HepG2 (cell line): ENCODE measurements around the gene CALML5. TPM values are rescaled to one million over a fixed set of nuclear protein-coding genes. Genes with fewer than 3 reads are reported as not detected.

Experiments used
- ATF1 ChIP-seq: IDR thresholded peaks from 2 replicates; pipeline ENCODE4 v1.6.1; 2016; ENCODE audit warnings: mild to moderate bottlenecking, control low read depth
- CCDC6 ChIP-seq: sonication (generic); formaldehyde crosslinking; IDR thresholded peaks from 2 replicates; pipeline ENCODE4 v1.8.1; 2022; ENCODE audit warnings: mild to moderate bottlenecking, missing genetic modification reagents, moderate library complexity
- CREB3 ChIP-seq: sonication (generic); formaldehyde crosslinking; IDR thresholded peaks from 2 replicates; pipeline ENCODE4 v1.5.0; 2020; ENCODE audit warnings: missing genetic modification reagents
- FOXA3 ChIP-seq: IDR thresholded peaks from 2 replicates; pipeline ENCODE4 v1.6.1; 2016; ENCODE audit warnings: missing genetic modification reagents, missing compliant biosample characterization
- FOXP1 ChIP-seq, 2 experiments: fragments of 450-650 bp in 1 of 2; IDR thresholded peaks; 2 replicates each; pipeline ENCODE4 v1.6.1; 2017 to 2018; ENCODE audit warnings: antibody characterized with exemption in 1 of 2
- HMG20A ChIP-seq: IDR thresholded peaks from 2 replicates; pipeline ENCODE4 v1.6.1; 2016; ENCODE audit warnings: borderline replicate concordance
- HNF1A ChIP-seq, 2 experiments: sonication (generic) in 1 of 2; formaldehyde crosslinking in 1 of 2; IDR thresholded peaks; 2 replicates each; pipeline versions ENCODE4 v1.4.0 to v1.6.1; 2016 to 2020; ENCODE audit warnings: borderline replicate concordance in 1 of 2, low read depth in 1 of 2, mild to moderate bottlenecking in 1 of 2, missing genetic modification reagents in 1 of 2
- IRF2 ChIP-seq: IDR thresholded peaks from 2 replicates; pipeline ENCODE4 v1.6.1; 2018; ENCODE audit warnings: missing genetic modification reagents, missing compliant biosample characterization
- KAT8 ChIP-seq: IDR thresholded peaks from 2 replicates; pipeline ENCODE4 v1.6.1; 2016; ENCODE audit warnings: missing genetic modification reagents, missing compliant biosample characterization
- KDM5A ChIP-seq: fragments of 200-600 bp; sonication (generic); IDR thresholded peaks from 2 replicates; pipeline ENCODE4 v1.7.0; 2018; ENCODE audit warnings: antibody characterized with exemption, mild to moderate bottlenecking, low read length, borderline replicate concordance
- KLF16 ChIP-seq, 2 experiments: sonication (generic) in 1 of 2; formaldehyde crosslinking in 1 of 2; IDR thresholded peaks; 2 replicates each; pipeline versions ENCODE4 v1.6.1 to v1.8.0; 2016 to 2023; ENCODE audit warnings: missing genetic modification reagents in 2 of 2, missing compliant biosample characterization in 1 of 2
- MED1 ChIP-seq: sonication (generic); formaldehyde crosslinking; IDR thresholded peaks from 2 replicates; pipeline ENCODE4 v1.4.0; 2020; ENCODE audit warnings: missing genetic modification reagents
- MTF2 ChIP-seq: sonication (generic); formaldehyde crosslinking; IDR thresholded peaks from 2 replicates; pipeline ENCODE4 v1.5.0; 2020; ENCODE audit warnings: missing genetic modification reagents, borderline replicate concordance
- NCOA2 ChIP-seq: sonication (generic); formaldehyde crosslinking; IDR thresholded peaks from 2 replicates; pipeline ENCODE4 v1.8.0; 2022; ENCODE audit warnings: inconsistent platforms
- SMAD3 ChIP-seq: sonication (generic); formaldehyde crosslinking; IDR thresholded peaks from 2 replicates; pipeline ENCODE4 v1.4.0; 2020; ENCODE audit warnings: missing genetic modification reagents
- SP5 ChIP-seq: IDR thresholded peaks from 2 replicates; pipeline ENCODE4 v1.6.1; 2016; ENCODE audit warnings: low read depth, borderline replicate concordance
- STAT5B ChIP-seq: sonication (generic); formaldehyde crosslinking; IDR thresholded peaks from 2 replicates; pipeline ENCODE4 v1.4.0; 2020; ENCODE audit warnings: missing genetic modification reagents
- TBL1XR1 ChIP-seq: fragments of 150-350 bp; IDR thresholded peaks from 2 replicates; pipeline ENCODE4 v1.6.1; 2014; ENCODE audit warnings: borderline replicate concordance, low read length; ENCODE audit not compliant: partially characterized antibody
- YEATS2 ChIP-seq: sonication (generic); formaldehyde crosslinking; IDR thresholded peaks from 2 replicates; pipeline ENCODE4 v1.4.0; 2020; ENCODE audit warnings: missing genetic modification reagents, borderline replicate concordance
- ZFYVE20 ChIP-seq: sonication (generic); formaldehyde crosslinking; IDR thresholded peaks from 2 replicates; pipeline ENCODE4 v1.8.0; 2023; ENCODE audit warnings: low read depth, mild to moderate bottlenecking, moderate library complexity, missing genetic modification reagents, borderline replicate concordance
- ZNF446 ChIP-seq: sonication (generic); formaldehyde crosslinking; IDR thresholded peaks from 2 replicates; pipeline ENCODE4 v1.5.0; 2020; ENCODE audit warnings: mild to moderate bottlenecking, missing genetic modification reagents
- ZNF746 ChIP-seq: sonication (generic); formaldehyde crosslinking; IDR thresholded peaks from 2 replicates; pipeline ENCODE4 v1.8.0; 2022; ENCODE audit warnings: mild to moderate bottlenecking, missing genetic modification reagents
- ZNF782 ChIP-seq: sonication (generic); formaldehyde crosslinking; IDR thresholded peaks from 2 replicates; pipeline ENCODE4 v1.4.0; 2020; ENCODE audit warnings: missing genetic modification reagents, mild to moderate bottlenecking, borderline replicate concordance
- polyA plus RNA-seq, 8 experiments: library from polyadenylated mRNA; depleted of rRNA in 3 of 8; stranded (reverse) in 7 of 8; unstranded in 1 of 8; fragments of >200 nt; fragmentation: Illumina TruSeq in 4 of 8; extraction: Trizol in 4 of 8; gene quantifications; 2 replicates each; pipeline versions ENCODE4 v1.2.1 to v1.2.3, GENCODE V29; 2011 to 2016; ENCODE audit warnings: low read depth in 4 of 8, missing spikeins in 1 of 8, mixed read lengths in 1 of 8; ENCODE audit not compliant: insufficient read depth in 1 of 8
- total RNA-seq, 5 experiments: library from RNA; depleted of rRNA; stranded (reverse); fragments of >200 nt; fragmentation: Illumina TruSeq; extraction: Trizol; gene quantifications; 2 replicates each; pipeline ENCODE4 v1.2.3, GENCODE V29; 2016; ENCODE audit warnings: low read depth in 1 of 5
- TF ChIP-seq, protein P1 (sequence below): sonication (generic); formaldehyde crosslinking; IDR thresholded peaks from 2 replicates; pipeline ENCODE4 v1.9.0; 2022; ENCODE audit warnings: low read depth, missing genetic modification reagents

Gene CALML5
- total and polyA plus RNA-seq, 2 of the 13 experiments (the other 11 are each of a cell fraction or from before 2014, with no cell fraction given) = not detected

DNA sequence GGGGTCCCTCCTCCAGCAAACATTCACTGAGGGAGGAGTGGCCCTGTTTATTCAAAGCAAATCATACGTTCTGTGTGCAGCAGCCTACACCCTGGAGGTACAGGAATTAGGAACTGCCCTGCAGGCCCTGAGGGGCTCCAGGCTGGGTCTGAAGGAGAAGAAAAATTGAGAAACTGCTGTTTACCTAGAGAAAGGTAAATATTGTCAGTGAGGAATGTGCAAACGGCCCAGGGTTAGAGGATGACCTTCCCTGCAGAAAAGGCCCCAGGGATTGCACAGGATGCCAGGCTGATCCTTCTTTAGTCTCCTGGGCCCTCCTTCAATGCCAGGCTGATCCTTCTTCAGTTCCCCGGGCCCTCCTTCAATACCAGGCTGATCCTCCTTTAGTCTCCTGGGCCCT is 5.7 kb downstream of the CALML5 start (continued):
- TF ChIP-seq STAT5B (CRISPR knock-in tag) = no peak
- TF ChIP-seq NCOA2 (CRISPR knock-in tag) = peak; percentile 73
- TF ChIP-seq ATF1 (CRISPR knock-in tag) = no peak
- peak; percentile 59; the same call in 1 of the 2 replicates for TF ChIP-seq CCDC6 (CRISPR knock-in tag)
- TF ChIP-seq SMAD3 (CRISPR knock-in tag) = peak; percentile 50; the same call in 1 of the 2 replicates
- 0 out of 2 replicates have a peak, but pooled peaks have one; percentile 18 for TF ChIP-seq IRF2 (CRISPR knock-in tag)
- TF ChIP-seq FOXA3 = peak; percentile 95
- TF ChIP-seq MED1 (CRISPR knock-in tag) = 0 out of 2 replicates have a peak, but pooled peaks have one; percentile 30
- TF ChIP-seq SP5 (CRISPR knock-in tag) = peak; percentile 17; the same call in 1 of the 2 replicates
- 0 out of 2 replicates have a peak, but pooled peaks have one; percentile 34 for TF ChIP-seq YEATS2
- TF ChIP-seq FOXP1 (IDR thresholded peaks at IDR 0.05) = no peak
- peak; percentile 62 for TF ChIP-seq FOXP1 (CRISPR knock-in tag; IDR thresholded peaks at IDR 0.05)
- TF ChIP-seq, protein P1, sequence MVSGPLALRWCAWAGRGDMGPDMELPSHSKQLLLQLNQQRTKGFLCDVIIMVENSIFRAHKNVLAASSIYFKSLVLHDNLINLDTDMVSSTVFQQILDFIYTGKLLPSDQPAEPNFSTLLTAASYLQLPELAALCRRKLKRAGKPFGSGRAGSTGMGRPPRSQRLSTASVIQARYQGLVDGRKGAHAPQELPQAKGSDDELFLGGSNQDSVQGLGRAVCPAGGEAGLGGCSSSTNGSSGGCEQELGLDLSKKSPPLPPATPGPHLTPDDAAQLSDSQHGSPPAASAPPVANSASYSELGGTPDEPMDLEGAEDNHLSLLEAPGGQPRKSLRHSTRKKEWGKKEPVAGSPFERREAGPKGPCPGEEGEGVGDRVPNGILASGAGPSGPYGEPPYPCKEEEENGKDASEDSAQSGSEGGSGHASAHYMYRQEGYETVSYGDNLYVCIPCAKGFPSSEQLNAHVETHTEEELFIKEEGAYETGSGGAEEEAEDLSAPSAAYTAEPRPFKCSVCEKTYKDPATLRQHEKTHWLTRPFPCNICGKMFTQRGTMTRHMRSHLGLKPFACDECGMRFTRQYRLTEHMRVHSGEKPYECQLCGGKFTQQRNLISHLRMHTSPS = peak; percentile 51; the same call in 1 of the 2 replicates
- 0 out of 2 replicates have a peak, but pooled peaks have one; percentile 26 for TF ChIP-seq ZNF746 (CRISPR knock-in tag)
- TF ChIP-seq ZNF782 = no peak
- TF ChIP-seq CREB3 (CRISPR knock-in tag) = no peak
- peak; percentile 62; the same call in 1 of the 2 replicates for TF ChIP-seq HMG20A (CRISPR knock-in tag)
- no peak for TF ChIP-seq TBL1XR1
- peak; percentile 34; the same call in 1 of the 2 replicates for TF ChIP-seq KAT8 (CRISPR knock-in tag)
- no peak for TF ChIP-seq ZNF446 (CRISPR knock-in tag)
- TF ChIP-seq MTF2 = no peak
- 0 out of 4 replicates have a peak, but pooled peaks of 1 of the 2 experiments have one; percentile 34 for TF ChIP-seq KLF16 (CRISPR knock-in tag; IDR thresholded peaks at IDR 0.05)
- TF ChIP-seq HNF1A (IDR thresholded peaks at IDR 0.05; ENCODE audit: low read depth) = no peak
- no peak for TF ChIP-seq HNF1A (CRISPR knock-in tag; IDR thresholded peaks at IDR 0.05; ENCODE audit: borderline replicate concordance)
- no peak for TF ChIP-seq KDM5A
- no peak for TF ChIP-seq ZFYVE20 (CRISPR knock-in tag)
